ENCODE data around the gene NOTCH4.

The NOTCH4 gene

DNA sequence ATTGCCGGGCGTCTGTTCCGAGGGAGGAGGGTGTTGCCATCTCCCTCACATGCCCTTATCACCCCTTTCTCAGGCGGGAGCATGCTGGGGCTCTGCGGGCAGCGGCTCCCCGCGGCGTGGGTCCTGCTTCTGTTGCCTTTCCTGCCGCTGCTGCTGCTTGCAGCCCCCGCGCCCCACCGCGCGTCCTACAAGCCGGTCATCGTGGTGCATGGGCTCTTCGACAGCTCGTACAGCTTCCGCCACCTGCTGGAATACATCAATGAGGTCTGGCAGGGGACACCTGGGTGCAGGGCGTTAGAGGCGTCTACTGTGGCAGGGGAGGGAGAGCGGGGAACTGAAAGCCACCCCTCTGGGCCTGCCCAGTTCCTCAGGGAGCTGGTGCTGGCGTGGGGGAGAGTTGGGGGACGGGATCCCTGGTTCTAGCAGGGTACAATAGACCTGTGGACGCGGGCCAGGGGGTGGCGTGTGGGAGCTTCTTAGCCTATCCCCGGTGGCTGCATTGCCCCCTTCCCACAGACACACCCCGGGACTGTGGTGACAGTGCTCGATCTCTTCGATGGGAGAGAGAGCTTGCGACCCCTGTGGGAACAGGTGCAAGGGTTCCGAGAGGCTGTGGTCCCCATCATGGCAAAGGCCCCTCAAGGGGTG lies 69.2 kb downstream of the NOTCH4 start:
- DNase-seq: peak; percentile 73

DNA sequence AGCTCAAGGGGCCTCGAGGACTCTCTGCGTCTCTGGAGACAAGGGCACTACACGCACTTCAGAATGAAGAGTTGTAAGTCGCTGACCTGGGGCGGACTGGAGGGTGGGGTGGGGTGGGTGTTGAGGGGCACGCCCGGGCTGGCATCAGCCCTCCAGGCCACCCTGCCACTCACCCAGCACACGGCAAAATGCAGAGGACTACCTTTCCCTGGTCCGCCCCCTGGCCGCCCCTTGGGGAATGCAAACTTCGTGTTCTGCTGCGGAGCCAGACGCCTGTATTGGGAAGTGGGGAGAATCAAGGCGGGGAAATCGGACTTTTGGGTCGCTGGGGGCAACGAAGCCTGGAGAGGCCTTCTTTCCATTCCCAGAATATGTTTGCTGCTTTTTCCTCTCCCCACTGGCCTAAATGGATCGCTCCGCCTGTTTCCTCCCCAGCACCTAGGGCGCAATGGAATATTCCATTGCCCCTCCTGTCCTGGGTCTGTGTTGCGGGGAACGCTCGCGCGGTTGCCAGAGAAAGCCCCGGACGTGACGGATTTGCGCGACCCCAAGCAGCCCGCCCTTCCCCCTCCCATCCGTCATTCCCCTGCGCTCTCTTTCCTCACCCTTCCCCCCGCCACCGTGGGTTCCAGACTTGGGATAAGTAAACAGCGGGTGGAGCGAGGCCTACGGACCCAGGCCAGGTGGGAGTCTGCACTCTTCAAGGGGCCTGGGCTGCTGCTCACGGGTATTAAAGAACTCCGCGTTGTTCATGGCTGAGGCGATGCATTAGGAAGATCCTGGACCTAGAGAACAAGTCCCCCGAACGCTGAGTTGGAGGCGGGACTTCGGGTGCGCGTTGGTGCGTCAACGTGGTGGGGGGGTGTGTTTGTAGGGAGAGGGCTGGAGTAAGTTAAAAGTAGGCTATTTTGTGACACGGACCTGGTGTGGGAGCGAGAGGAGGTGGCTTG lies 70.0 kb downstream of the NOTCH4 start, which contains the start of gene PPT2:
Gene PPT2 (plus strand): TSS at position 578 of the 950 bp plus-strand sequence. CDS start 454 bp downstream, outside the sequence.
- DNase-seq: peak; percentile 83

DNA sequence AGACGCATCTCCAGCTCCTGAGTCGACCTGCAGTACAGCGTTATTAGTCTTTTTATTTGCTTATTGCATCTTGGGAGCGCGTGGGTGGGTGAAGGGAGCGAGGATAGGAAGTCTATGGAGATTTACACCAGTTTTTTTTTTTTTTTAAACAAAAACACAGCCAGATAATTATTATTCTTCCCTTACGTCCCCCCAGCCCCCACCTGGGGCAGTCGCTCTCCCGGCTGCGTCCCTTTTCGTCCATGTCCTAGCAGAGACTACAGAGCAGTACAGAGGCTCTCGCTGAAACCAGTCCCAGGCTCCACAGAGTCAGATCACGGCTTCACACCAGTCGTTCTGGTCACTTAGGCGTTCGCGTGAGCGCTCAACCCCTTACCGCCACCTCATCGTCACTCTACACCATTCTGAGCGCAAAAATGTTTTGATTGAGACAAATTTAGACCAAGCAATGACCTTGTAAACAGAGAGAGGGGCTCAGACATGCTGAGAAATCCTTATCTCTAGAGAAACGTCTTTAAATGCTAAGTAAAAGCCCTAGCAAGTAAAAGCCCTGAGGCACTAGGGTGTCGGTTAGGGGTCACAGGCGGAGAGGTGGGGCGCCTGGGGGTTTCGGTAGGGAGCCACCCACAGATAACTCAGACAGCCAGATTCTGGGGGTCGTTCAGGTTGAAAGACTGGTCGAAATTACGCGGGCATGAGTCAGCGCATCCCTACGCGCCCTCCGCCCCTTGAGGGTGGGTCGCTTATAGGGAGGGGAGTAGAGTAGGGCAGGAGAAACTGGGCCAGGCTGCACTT lies 70.9 kb downstream of the NOTCH4 start:
- DNase-seq: peak; percentile 54

DNA sequence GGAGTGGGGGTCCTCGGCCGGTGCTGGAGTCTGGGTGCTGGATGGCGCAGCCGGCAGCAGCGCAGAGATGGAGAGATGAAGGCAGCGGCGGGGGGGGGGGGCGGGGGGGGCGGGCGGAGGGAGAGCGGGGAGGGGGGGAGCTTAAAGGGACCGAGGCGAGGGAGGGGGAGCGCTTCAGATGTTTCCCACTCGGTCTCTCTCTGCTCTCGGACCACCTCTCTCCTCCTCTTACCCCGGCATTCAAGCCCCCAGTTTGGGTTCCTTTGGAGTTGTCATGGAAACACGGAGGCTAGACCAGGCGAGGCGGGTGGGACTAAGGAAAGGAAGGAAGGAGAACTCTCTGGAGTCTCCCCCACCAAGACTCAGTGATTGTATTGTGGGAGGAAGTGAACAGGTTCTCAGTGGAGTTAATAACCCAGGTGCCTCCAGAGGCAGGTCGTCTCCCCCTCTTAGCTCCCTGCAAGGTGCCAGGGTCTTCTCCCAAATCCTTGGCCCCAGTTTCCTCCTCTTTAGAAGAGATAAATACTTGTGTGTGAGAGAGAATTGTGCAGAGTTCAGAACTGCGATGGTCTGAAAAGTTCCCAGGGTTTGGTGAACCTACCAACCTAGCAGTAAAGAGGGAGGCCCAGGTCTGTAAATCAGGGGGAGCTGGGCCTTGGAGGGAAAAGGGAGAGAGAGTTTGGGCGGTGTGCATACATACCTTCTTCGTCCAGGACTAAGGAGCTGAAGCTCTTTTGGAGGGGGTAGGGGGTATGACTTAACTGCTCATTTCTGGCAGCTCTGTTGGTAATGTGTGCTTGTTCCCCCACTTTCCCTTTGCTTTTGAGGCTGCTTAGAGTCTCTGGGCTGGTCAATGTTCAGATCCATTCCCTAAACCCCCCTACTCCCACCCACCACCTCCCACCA lies 71.8 kb downstream of the NOTCH4 start, which contains the start of gene PRRT1:
Gene PRRT1 (minus strand): TSS at position 77 of the 906 bp plus-strand sequence. CDS start 112 bp downstream, outside the sequence.
- no peak for DNase-seq

DNA sequence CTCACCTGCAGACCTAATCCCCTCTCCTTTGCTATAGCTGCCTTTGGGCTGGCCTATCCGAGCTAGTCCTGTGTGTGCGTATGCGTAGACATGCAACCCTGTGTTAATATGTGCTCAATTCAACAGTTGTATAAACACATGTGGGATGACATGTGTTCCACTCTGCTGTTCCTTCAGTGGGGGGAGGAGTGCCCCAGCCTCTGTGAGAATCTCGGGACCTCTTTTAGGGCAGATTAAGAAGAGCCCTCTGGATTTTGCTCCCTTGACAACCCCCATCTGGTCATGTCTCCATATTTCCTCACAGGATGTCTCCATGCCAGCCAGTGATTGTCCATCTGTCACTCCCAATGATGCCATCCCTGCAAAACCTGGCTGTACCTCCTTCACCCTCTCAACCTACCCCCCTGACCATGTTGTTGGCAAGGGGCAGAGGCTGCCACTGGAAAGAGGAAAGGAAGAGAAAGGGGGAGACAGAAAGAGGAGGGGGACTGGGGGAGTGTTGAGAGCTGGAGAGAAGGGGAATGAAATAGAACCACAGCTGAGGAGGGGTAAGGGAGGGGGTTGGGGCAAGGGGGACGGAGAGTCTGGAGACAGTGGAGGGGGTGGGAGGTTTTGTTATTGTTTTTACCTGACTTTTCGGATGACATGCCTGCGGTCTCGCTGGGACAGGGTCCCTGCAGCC lies 72.5 kb downstream of the NOTCH4 start:
- DNase-seq: no peak

DNA sequence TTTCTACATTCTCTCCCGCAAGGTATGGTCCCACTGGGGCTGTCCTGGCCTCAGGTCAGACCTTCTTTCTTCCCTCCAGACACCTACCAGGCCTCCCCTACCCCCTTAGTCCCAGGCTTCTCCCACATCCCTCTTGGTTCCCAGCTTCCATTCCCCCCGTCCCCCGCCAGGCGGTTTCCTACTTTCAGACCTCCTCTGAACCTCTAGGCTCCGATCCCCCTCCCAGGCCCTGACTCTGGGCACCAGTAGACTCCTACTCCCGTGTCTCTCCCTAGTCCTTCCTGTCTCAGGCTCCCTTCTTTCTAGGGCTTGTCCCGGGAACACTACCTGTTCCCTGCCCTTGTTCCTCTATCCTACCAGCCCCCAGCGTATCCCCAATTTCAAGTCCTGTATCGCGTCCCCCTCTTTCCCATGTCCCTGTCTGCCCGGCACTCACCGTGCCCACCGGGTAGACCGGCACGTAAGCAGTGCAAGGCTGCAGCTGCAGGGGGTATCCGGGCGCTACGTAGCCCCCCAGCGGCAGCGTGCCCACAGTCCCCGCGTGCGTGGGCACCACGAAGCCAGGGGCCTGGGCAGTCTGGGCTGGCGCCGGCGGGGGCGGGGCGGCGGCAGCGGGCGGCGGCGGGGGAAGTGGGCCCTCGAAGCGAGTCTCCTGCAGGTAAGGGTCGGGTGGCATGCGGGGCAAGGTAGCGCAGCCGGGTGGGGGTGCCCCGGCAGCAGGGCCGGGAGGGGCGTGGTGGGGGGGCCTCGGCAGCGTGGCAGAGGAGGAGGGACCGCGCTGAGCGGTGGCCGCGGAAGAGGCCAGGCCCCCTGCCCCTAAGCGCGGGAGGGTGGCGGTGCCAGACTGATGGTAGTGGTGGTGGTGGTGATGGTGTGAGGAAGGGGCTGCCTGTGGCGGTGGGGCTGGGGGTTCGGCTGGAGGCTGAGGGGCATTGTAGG lies 73.7 kb downstream of the NOTCH4 start:
- DNase-seq: no peak

DNA sequence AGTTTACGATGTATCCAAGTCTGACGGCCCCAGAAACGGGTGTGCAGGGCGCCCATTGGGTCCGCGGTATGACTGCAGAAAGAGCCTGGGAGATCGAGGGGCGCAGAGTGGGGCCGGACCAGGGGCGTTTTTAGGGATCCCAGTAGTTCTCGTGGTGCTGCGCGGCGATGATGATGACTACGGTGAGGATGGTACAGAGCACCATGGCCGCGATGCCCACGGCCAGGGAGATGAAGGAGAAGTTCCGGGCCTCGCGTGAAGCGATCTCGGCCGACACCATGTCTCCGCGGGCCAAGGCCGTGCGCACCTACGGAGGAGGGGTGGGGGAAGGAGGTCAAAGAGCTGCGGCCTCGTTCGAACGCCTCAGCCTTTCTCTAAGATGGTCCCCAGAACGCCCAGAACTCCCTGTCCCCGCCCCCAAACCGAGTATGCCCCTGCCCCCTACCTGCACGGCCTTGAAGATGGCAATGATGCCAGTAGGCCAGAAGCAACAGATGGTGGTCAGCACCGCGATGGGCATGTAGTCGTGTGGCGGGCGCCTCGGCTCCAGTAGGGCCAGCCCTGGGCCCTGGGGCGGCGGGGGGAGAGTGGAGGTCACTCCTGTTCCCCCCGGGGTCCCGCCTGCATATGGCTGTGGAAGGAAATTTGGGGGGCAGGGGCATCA lies 74.6 kb downstream of the NOTCH4 start:
- no peak for DNase-seq

DNA sequence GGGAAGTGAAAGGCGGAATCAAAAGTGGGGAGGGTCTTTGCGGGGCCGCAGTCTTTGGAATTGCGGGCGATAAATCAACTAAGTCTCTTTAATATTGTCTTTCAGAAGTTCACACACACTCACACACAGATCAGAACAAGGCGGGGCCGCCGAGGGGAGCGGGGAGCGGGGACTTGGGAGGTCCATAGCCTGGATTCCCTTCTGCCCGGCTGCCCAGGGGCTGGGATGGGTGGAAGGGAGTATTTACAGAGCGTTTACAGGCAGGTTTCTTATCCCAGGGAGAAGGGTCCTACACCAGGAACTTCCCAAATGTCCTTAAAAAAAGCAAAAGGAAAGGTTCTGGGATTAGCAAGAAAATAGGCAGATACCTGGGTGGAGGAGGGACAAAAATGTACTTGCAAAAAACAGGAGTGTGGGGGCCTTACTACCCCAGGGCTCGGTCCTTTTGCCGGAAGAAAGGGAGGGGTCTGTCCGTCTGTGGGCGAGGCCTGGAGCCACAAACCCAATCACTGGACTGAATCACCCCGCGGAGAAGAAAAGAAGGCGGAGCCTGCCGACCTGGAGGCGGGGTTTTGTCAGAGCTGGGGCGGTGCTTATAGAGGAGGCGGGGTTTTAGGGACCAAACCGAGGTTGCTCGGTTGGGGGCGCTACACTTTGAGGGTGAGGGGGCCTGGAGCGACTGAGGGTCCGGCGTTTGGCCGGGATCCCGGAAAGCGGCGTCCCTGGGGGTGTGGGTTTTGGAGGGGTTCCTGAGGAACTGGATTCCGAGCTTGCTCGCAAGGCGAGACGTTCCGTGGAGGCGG lies 75.4 kb downstream of the NOTCH4 start:
- DNase-seq: no peak

DNA sequence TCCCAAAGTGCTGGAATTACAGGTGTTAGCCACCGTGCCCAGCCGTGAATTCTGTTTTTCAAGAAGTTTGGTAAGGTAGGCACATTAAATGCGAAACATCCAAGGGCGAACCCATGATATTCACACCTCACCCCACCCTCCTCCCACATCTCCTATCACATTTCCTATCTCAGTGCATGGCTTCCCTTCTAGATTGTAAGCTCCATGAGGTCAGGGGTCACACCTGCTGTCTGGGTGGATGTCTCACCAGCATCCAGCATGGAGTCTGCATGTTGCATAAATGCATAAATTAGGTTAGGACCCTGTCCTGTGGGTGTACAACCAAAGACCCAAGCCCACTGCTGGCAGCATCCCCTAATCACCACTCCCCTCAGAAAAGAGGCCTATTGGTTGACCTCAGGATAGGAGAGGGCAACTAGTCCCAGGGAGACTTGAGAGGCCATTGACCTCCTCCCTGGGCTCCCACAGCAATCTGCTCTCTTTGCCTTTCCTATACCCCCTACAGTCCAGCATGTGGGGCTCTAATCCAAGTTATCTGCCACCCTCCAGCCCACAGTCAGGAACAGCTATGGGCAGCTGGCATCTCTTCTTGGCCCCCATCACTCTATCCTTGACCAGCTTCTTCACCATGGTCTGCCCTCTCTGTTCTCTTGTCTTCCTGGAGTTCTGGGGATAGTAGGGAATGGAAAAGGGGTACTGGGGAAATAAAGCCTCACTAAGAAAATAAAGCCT lies 76.3 kb downstream of the NOTCH4 start:
- no peak for DNase-seq

DNA sequence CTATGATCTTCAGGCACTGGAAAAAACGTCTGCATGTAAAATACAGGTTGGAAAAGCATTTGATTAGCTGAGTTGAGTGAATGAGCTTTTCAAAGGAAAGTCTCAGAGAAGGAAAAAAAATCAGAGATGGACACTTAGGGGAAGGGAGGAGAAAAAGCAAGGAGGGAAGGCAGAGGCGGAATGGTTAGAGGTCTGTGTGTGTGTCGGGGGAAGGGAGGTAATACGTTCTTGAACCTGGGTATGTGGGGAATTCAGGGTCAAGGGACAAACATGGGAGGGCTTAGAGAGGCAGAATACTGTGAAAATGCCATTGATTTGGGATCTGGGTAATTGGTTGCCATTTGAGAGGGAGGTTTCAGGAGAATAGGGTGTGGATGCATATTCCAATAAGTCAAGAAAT lies 77.2 kb downstream of the NOTCH4 start:
- DNase-seq: no peak

DNA sequence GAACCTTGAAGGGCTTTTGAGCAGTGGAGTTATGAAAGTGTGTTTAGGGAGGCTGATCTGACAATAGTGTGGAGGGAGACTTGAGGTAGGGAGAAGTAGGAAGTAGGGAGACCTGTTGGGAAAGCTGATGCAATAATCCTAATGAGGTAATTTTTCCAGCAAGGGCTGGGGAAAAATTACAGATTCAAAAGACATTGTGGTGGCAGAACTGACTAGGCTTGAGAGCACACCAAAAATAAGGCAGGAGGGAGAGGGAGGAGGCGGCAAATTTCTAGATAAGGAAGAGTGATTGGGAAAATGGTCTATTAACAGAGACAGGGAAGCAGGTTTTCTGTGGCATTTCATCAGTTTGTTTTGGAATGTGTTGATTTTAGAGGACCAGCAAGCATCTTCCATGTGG lies 77.6 kb downstream of the NOTCH4 start:
- no peak for DNase-seq
